Mucosa of rectum (tissue), 2 donors: ENCODE measurements around the gene LILRB5.

Experiments used
- H3K27ac ChIP-seq, 2 donors: one replicate each; pipeline ENCODE4 v1.7.0; 2013; ENCODE audit warnings: inconsistent platforms in 2 of 2, low read depth in 2 of 2, low read length in 2 of 2
- H3K27me3 ChIP-seq, 2 donors: one replicate each; pipeline ENCODE4 v1.7.0; 2013; ENCODE audit warnings: low read length in 2 of 2; ENCODE audit not compliant: control insufficient read depth in 2 of 2, insufficient read depth in 2 of 2
- H3K36me3 ChIP-seq, 2 donors: one replicate each; pipeline ENCODE4 v1.7.0; 2013; ENCODE audit warnings: low read length in 2 of 2; ENCODE audit not compliant: control insufficient read depth in 2 of 2, insufficient read depth in 2 of 2
- H3K4me1 ChIP-seq, 2 donors: one replicate each; pipeline ENCODE4 v1.7.0; 2013; ENCODE audit warnings: low read length in 2 of 2, mild to moderate bottlenecking in 1 of 2; ENCODE audit not compliant: control insufficient read depth in 2 of 2, insufficient read depth in 2 of 2
- H3K4me3 ChIP-seq, 2 donors: one replicate each; pipeline ENCODE4 v1.7.0; 2013; ENCODE audit warnings: low read length in 2 of 2
- H3K9ac ChIP-seq, 2 donors: one replicate each; pipeline ENCODE4 v1.7.0; 2013; ENCODE audit warnings: low read length in 2 of 2, low read depth in 1 of 2, mild to moderate bottlenecking in 1 of 2
- H3K9me3 ChIP-seq, 2 donors: one replicate each; pipeline ENCODE4 v1.7.0; 2013; ENCODE audit warnings: low read length in 2 of 2; ENCODE audit not compliant: control insufficient read depth in 2 of 2
- donor health status: healthy.
- donor health status: Normal muscosa, but diverticular disease.

The LILRB5 gene

GRCh38 chr19:54256250-54257115, 590 bp downstream of the LILRB5 start:
- peaks cover 0 to 5% of the 10 kb centered on the region in 2 donors for H3K27me3 ChIP-seq
- H3K9ac ChIP-seq, result no peak overlapping the region
- peak overlapping the region in 1 of 2 donors; percentile 43 for H3K27ac ChIP-seq
- H3K9me3 ChIP-seq, result no peaks in the 10 kb centered on the region
- H3K4me1 ChIP-seq, result no peaks in the 10 kb centered on the region
- no peaks in the 10 kb centered on the region for H3K36me3 ChIP-seq
- H3K4me3 ChIP-seq, result peak overlapping the region in 1 of 2 donors; percentile 31

- Histone ChIP-seq H3K4me1 (no peaks in the 10 kb centered on the region), H3K36me3 (no peaks in the 10 kb centered on the region), H3K27ac (peak overlapping the region in 1 of 2 donors; percentile 32), H3K9ac (no peak overlapping the region), H3K9me3 (no peaks in the 10 kb centered on the region), H3K4me3 (peak overlapping the region in 1 of 2 donors; percentile 31), H3K27me3 (peaks cover 0 to 5% of the 10 kb centered on the region in 2 donors)
Measured at GRCh38 chr19:54255105-54255775, 1.8 kb downstream of the LILRB5 start.

- H3K4me1 ChIP-seq, result no peaks in the 10 kb centered on the region
- H3K4me3 ChIP-seq, result no peak overlapping the region
- no peaks in the 10 kb centered on the region for H3K9me3 ChIP-seq
- H3K9ac ChIP-seq, result no peak overlapping the region
- H3K36me3 ChIP-seq, result no peaks in the 10 kb centered on the region
- H3K27ac ChIP-seq, result no peak overlapping the region
- H3K27me3 ChIP-seq, result peaks cover 0 to 5% of the 10 kb centered on the region in 2 donors
Measured at GRCh38 chr19:54254195-54254906, 2.7 kb downstream of the LILRB5 start.

- H3K4me1 ChIP-seq, result no peaks in the 10 kb centered on the region
- no peak overlapping the region for H3K4me3 ChIP-seq
- no peaks in the 10 kb centered on the region for H3K36me3 ChIP-seq
- no peaks in the 10 kb centered on the region for H3K9me3 ChIP-seq
- H3K27me3 ChIP-seq, result peaks cover 0 to 5% of the 10 kb centered on the region in 2 donors
- no peak overlapping the region for H3K9ac ChIP-seq
- H3K27ac ChIP-seq, result no peak overlapping the region
Measured at GRCh38 chr19:54253331-54254194, 3.5 kb downstream of the LILRB5 start.

GRCh38 chr19:54252845-54253244, 4.2 kb downstream of the LILRB5 start:
- H3K4me3 ChIP-seq, result no peak overlapping the region
- H3K27me3 ChIP-seq, result peaks cover 0 to 5% of the 10 kb centered on the region in 2 donors
- H3K9ac ChIP-seq, result no peak overlapping the region
- no peaks in the 10 kb centered on the region for H3K9me3 ChIP-seq
- H3K4me1 ChIP-seq, result no peaks in the 10 kb centered on the region
- H3K36me3 ChIP-seq, result no peaks in the 10 kb centered on the region
- H3K27ac ChIP-seq, result no peak overlapping the region

GRCh38 chr19:54252243-54252642, 4.8 kb downstream of the LILRB5 start:
- H3K36me3 ChIP-seq, result no peaks in the 10 kb centered on the region
- no peak overlapping the region for H3K27ac ChIP-seq
- H3K27me3 ChIP-seq, result peaks cover 0 to 3% of the 10 kb centered on the region in 2 donors
- H3K9me3 ChIP-seq, result no peaks in the 10 kb centered on the region
- H3K4me3 ChIP-seq, result no peak overlapping the region
- no peaks in the 10 kb centered on the region for H3K4me1 ChIP-seq
- no peak overlapping the region for H3K9ac ChIP-seq

GRCh38 chr19:54248016-54248601, 9.0 kb downstream of the LILRB5 start:
- Histone ChIP-seq H3K4me1 (no peaks in the 10 kb centered on the region), H3K4me3 (no peak overlapping the region), H3K27ac (no peak overlapping the region), H3K9ac (no peak overlapping the region), H3K36me3 (no peaks in the 10 kb centered on the region), H3K9me3 (no peaks in the 10 kb centered on the region), H3K27me3 (peaks cover 3% of the 10 kb centered on the region in 2 donors)

GRCh38 chr19:54247106-54247930, 9.8 kb downstream of the LILRB5 start:
- H3K9me3 ChIP-seq, result no peaks in the 10 kb centered on the region
- H3K4me1 ChIP-seq, result no peaks in the 10 kb centered on the region
- H3K27ac ChIP-seq, result peak overlapping the region in 1 of 2 donors; percentile 21
- H3K36me3 ChIP-seq, result no peaks in the 10 kb centered on the region
- H3K4me3 ChIP-seq, result no peak overlapping the region
- no peak overlapping the region for H3K9ac ChIP-seq
- H3K27me3 ChIP-seq, result peaks cover 0 to 3% of the 10 kb centered on the region in 2 donors

GRCh38 chr19:54245936-54246335, 11.1 kb downstream of the LILRB5 start:
- Histone ChIP-seq H3K27ac (no peak overlapping the region), H3K36me3 (no peaks in the 10 kb centered on the region), H3K27me3 (peaks cover 0 to 3% of the 10 kb centered on the region in 2 donors), H3K4me3 (no peak overlapping the region), H3K9me3 (no peaks in the 10 kb centered on the region), H3K4me1 (no peaks in the 10 kb centered on the region), H3K9ac (no peak overlapping the region)
